ENCODE measurements around the gene EMD.

Gene EMD

GRCh38 chrX:154402622-154403127 lies 23.6 kb downstream of the EMD start:
- no peak overlapping the region for H3K4ac ChIP-seq (ENCODE audit: low read depth, low read length)
- H2BK120ac ChIP-seq (ENCODE audit: insufficient read depth, low read length, poor library complexity) = no peak overlapping the region
- WGBS (ENCODE audit: extremely low coverage, insufficient coverage, insufficient read length) = no CpG with 5 or more reads among the region's 19 CpGs

GRCh38 chrX:154403192-154403591 lies 24.1 kb downstream of the EMD start:
- no peak overlapping the region for H3K23ac ChIP-seq (ENCODE audit: low read length)
- H2AK5ac ChIP-seq (ENCODE audit: low read length) = no peak overlapping the region
- H3K27me3 ChIP-seq (ENCODE audit: insufficient read depth, low read length) = no peaks in the 10 kb centered on the region
- H3K9me3 ChIP-seq (ENCODE audit: insufficient read depth, low read depth, low read length) = peaks cover 1% of the 10 kb centered on the region
- H3K79me2 ChIP-seq (ENCODE audit: control insufficient read depth, insufficient read depth, low read length, poor library complexity) = peaks cover 5% of the 10 kb centered on the region
- H3K4ac ChIP-seq (ENCODE audit: low read depth, low read length) = no peak overlapping the region
- no peak overlapping the region for H2BK120ac ChIP-seq (ENCODE audit: insufficient read depth, low read length, poor library complexity)
- H4K12ac ChIP-seq (ENCODE audit: low read depth, low read length) = no peak overlapping the region
- no peak overlapping the region for H2AFZ ChIP-seq (ENCODE audit: insufficient read depth, low read length, poor library complexity)
- no peak overlapping the region for H3K14ac ChIP-seq (ENCODE audit: low read length)
- peaks cover 5% of the 10 kb centered on the region for H3K79me1 ChIP-seq (ENCODE audit: low read length)
- H3K4me1 ChIP-seq (ENCODE audit: control insufficient read depth in 1 of 2, insufficient read depth in 2 of 2, low read length in 2 of 2) = peaks cover 1 to 3% of the 10 kb centered on the region in 2 experiments
- no peak overlapping the region for H3K9ac ChIP-seq (ENCODE audit: low read length)
- no CpG with 5 or more reads among the region's 10 CpGs for WGBS (ENCODE audit: extremely low coverage, insufficient coverage, insufficient read length)
- no peak overlapping the region for H3K27ac ChIP-seq (ENCODE audit: low read depth, low read length)
- no peak overlapping the region for H2BK12ac ChIP-seq (ENCODE audit: low read length)
- no peak for DNase-seq
- H4K8ac ChIP-seq (ENCODE audit: low read depth, low read length) = no peak overlapping the region
- H3K18ac ChIP-seq (ENCODE audit: low read length) = no peak overlapping the region
- H3K4me3 ChIP-seq (ENCODE audit: low read depth, low read length) = no peak overlapping the region
- peaks cover 24 to 27% of the 10 kb centered on the region in 2 experiments for H3K36me3 ChIP-seq (ENCODE audit: control insufficient read depth in 1 of 2, insufficient read depth in 2 of 2, low read length in 2 of 2)
- H4K91ac ChIP-seq (ENCODE audit: low read depth, low read length) = no peak overlapping the region
- H3K4me2 ChIP-seq (ENCODE audit: low read length) = no peak overlapping the region
- H2BK5ac ChIP-seq (ENCODE audit: low read depth, low read length, poor library complexity) = no peak overlapping the region

More at GRCh38 chrX:154402622-154403127, 23.6 kb downstream of the EMD start:
- no peak for DNase-seq
- Histone ChIP-seq H3K23ac (ENCODE audit: low read length) (no peak overlapping the region), H3K4me2 (ENCODE audit: low read length) (no peak overlapping the region), H4K12ac (ENCODE audit: low read depth, low read length) (no peak overlapping the region), H3K4me3 (ENCODE audit: low read depth, low read length) (no peak overlapping the region), H3K27me3 (ENCODE audit: insufficient read depth, low read length) (no peaks in the 10 kb centered on the region), H3K79me2 (ENCODE audit: control insufficient read depth, insufficient read depth, low read length, poor library complexity) (peaks cover 6% of the 10 kb centered on the region), H4K8ac (ENCODE audit: low read depth, low read length) (no peak overlapping the region), H3K9me3 (ENCODE audit: insufficient read depth, low read depth, low read length) (peaks cover 1% of the 10 kb centered on the region), H3K14ac (ENCODE audit: low read length) (no peak overlapping the region), H3K36me3 (ENCODE audit: control insufficient read depth in 1 of 2, insufficient read depth in 2 of 2, low read length in 2 of 2) (peaks cover 24 to 27% of the 10 kb centered on the region in 2 experiments), H3K27ac (ENCODE audit: low read depth, low read length) (no peak overlapping the region), H2AFZ (ENCODE audit: insufficient read depth, low read length, poor library complexity) (no peak overlapping the region), H3K18ac (ENCODE audit: low read length) (no peak overlapping the region), H3K9ac (ENCODE audit: low read length) (no peak overlapping the region), H2AK5ac (ENCODE audit: low read length) (no peak overlapping the region), H2BK12ac (ENCODE audit: low read length) (no peak overlapping the region), H2BK5ac (ENCODE audit: low read depth, low read length, poor library complexity) (no peak overlapping the region), H3K4me1 (ENCODE audit: control insufficient read depth in 1 of 2, insufficient read depth in 2 of 2, low read length in 2 of 2) (peaks cover 0 to 3% of the 10 kb centered on the region in 2 experiments), H4K91ac (ENCODE audit: low read depth, low read length) (no peak overlapping the region), H3K79me1 (ENCODE audit: low read length) (peaks cover 8% of the 10 kb centered on the region)

- Histone ChIP-seq H3K4me2 (ENCODE audit: low read length) (no peak overlapping the region), H3K4me1 (ENCODE audit: control insufficient read depth in 1 of 2, insufficient read depth in 2 of 2, low read length in 2 of 2) (peaks cover 5 to 7% of the 10 kb centered on the region in 2 experiments), H3K27me3 (ENCODE audit: insufficient read depth, low read length) (no peaks in the 10 kb centered on the region), H2AFZ (ENCODE audit: insufficient read depth, low read length, poor library complexity) (no peak overlapping the region), H3K27ac (ENCODE audit: low read depth, low read length) (no peak overlapping the region), H3K4ac (ENCODE audit: low read depth, low read length) (no peak overlapping the region), H3K14ac (ENCODE audit: low read length) (no peak overlapping the region), H3K9me3 (ENCODE audit: insufficient read depth, low read depth, low read length) (no peaks in the 10 kb centered on the region), H3K4me3 (ENCODE audit: low read depth, low read length) (no peak overlapping the region), H2BK5ac (ENCODE audit: low read depth, low read length, poor library complexity) (no peak overlapping the region), H3K79me2 (ENCODE audit: control insufficient read depth, insufficient read depth, low read length, poor library complexity) (peaks cover 3% of the 10 kb centered on the region), H4K91ac (ENCODE audit: low read depth, low read length) (no peak overlapping the region), H3K36me3 (ENCODE audit: control insufficient read depth in 1 of 2, insufficient read depth in 2 of 2, low read length in 2 of 2) (peaks cover 24 to 27% of the 10 kb centered on the region in 2 experiments), H2BK12ac (ENCODE audit: low read length) (no peak overlapping the region), H3K18ac (ENCODE audit: low read length) (no peak overlapping the region), H2AK5ac (ENCODE audit: low read length) (no peak overlapping the region), H3K79me1 (ENCODE audit: low read length) (no peaks in the 10 kb centered on the region), H4K12ac (ENCODE audit: low read depth, low read length) (no peak overlapping the region), H4K8ac (ENCODE audit: low read depth, low read length) (no peak overlapping the region), H3K9ac (ENCODE audit: low read length) (no peak overlapping the region), H2BK120ac (ENCODE audit: insufficient read depth, low read length, poor library complexity) (no peak overlapping the region), H3K23ac (ENCODE audit: low read length) (no peak overlapping the region)
- WGBS (ENCODE audit: extremely low coverage, insufficient coverage, insufficient read length) = no CpG with 5 or more reads among the region's 4 CpGs
- no peak for DNase-seq
Observed at GRCh38 chrX:154403858-154404257, 24.8 kb downstream of the EMD start.

- H3K9me3 ChIP-seq (ENCODE audit: insufficient read depth, low read depth, low read length) = no peaks in the 10 kb centered on the region
- no peak overlapping the region for H3K4ac ChIP-seq (ENCODE audit: low read depth, low read length)
- H2BK12ac ChIP-seq (ENCODE audit: low read length) = no peak overlapping the region
- no peak for DNase-seq
- H3K23ac ChIP-seq (ENCODE audit: low read length) = no peak overlapping the region
- no peak overlapping the region for H2BK5ac ChIP-seq (ENCODE audit: low read depth, low read length, poor library complexity)
- no peak overlapping the region for H3K4me2 ChIP-seq (ENCODE audit: low read length)
- H4K12ac ChIP-seq (ENCODE audit: low read depth, low read length) = no peak overlapping the region
- H2BK120ac ChIP-seq (ENCODE audit: insufficient read depth, low read length, poor library complexity) = no peak overlapping the region
- WGBS (ENCODE audit: extremely low coverage, insufficient coverage, insufficient read length) = no CpG with 5 or more reads among the region's 16 CpGs
- H3K36me3 ChIP-seq (ENCODE audit: control insufficient read depth in 1 of 2, insufficient read depth in 2 of 2, low read length in 2 of 2) = peaks cover 17 to 19% of the 10 kb centered on the region in 2 experiments
- no peak overlapping the region for H2AFZ ChIP-seq (ENCODE audit: insufficient read depth, low read length, poor library complexity)
- H3K14ac ChIP-seq (ENCODE audit: low read length) = no peak overlapping the region
- no peak overlapping the region for H4K8ac ChIP-seq (ENCODE audit: low read depth, low read length)
- H3K4me1 ChIP-seq (ENCODE audit: control insufficient read depth in 1 of 2, insufficient read depth in 2 of 2, low read length in 2 of 2) = peaks cover 6 to 10% of the 10 kb centered on the region in 2 experiments
- H3K9ac ChIP-seq (ENCODE audit: low read length) = no peak overlapping the region
- H3K27ac ChIP-seq (ENCODE audit: low read depth, low read length) = no peak overlapping the region
- no peak overlapping the region for H3K4me3 ChIP-seq (ENCODE audit: low read depth, low read length)
- H3K27me3 ChIP-seq (ENCODE audit: insufficient read depth, low read length) = no peaks in the 10 kb centered on the region
- no peak overlapping the region for H3K18ac ChIP-seq (ENCODE audit: low read length)
- H3K79me2 ChIP-seq (ENCODE audit: control insufficient read depth, insufficient read depth, low read length, poor library complexity) = peaks cover 6% of the 10 kb centered on the region
- peaks cover 4% of the 10 kb centered on the region for H3K79me1 ChIP-seq (ENCODE audit: low read length)
- H4K91ac ChIP-seq (ENCODE audit: low read depth, low read length) = no peak overlapping the region
- no peak overlapping the region for H2AK5ac ChIP-seq (ENCODE audit: low read length)
Observed at GRCh38 chrX:154404625-154405192, 25.6 kb downstream of the EMD start.

Measured in trophoblast cell (in vitro differentiated cells and primary cell).